OCI-LY7 (cell line): ENCODE results near the gene IZUMO1R. TPM values are rescaled to one million over a fixed set of nuclear protein-coding genes. Genes with fewer than 3 reads are reported as not detected.

Source experiments
- Bru-seq: library from RNA; stranded (reverse); fragments of 400-500 nt; gene quantifications from one replicate; lab custom pipeline; 2021; lab: Mats Ljungman, UMichigan
- BruChase-seq, 2 experiments: library from RNA; stranded (reverse); fragments of 400-500 nt; gene quantifications; one replicate each; lab custom pipeline; 2021; lab: Mats Ljungman, UMichigan
- BruUV-seq: library from RNA; stranded (reverse); fragments of 400-500 nt; replicated peaks from 2 replicates; lab custom pipeline; 2021; lab: Mats Ljungman, UMichigan
- CTCF ChIA-PET: fragments of 300-600 bp; sonication (Branson Sonifier 250); formaldehyde crosslinking; loops from one replicate; lab custom pipeline; 2022; ENCODE audit warnings: antibody characterized with exemption; ENCODE audit not compliant: unreplicated experiment; lab: Charles Lee
- POLR2A ChIA-PET: fragments of 300-600 bp; sonication (Branson Sonifier 250); formaldehyde crosslinking; loops from one replicate; lab custom pipeline; 2022; ENCODE audit warnings: antibody characterized with exemption; lab: Charles Lee
- DNase-seq: peaks from one replicate; pipeline ENCODE4 v3.0.0-alpha.2; 2015; ENCODE audit warnings: low spot score
- H2AFZ ChIP-seq: fragments of 200-600 bp; sonication (generic), shearing (Covaris generic); 2 replicates; pipeline ENCODE4 v1.6.1; 2014; ENCODE audit warnings: mild to moderate bottlenecking, antibody characterized with exemption, low read length, moderate library complexity
- H3K27ac ChIP-seq: fragments of 200-600 bp; sonication (generic); 2 replicates; pipeline ENCODE4 v1.5.1; 2014; ENCODE audit warnings: mixed run types, low read depth, mild to moderate bottlenecking, moderate library complexity, low read length, inconsistent platforms; ENCODE audit not compliant: poor library complexity, severe bottlenecking
- H3K36me3 ChIP-seq: fragments of 200-600 bp; sonication (generic); 2 replicates; pipeline ENCODE4 v1.6.1; 2014; ENCODE audit warnings: mild to moderate bottlenecking, antibody characterized with exemption, low read length, moderate library complexity, mixed read lengths; ENCODE audit not compliant: insufficient read depth
- H3K4me1 ChIP-seq: fragments of 200-600 bp; sonication (generic); 2 replicates; pipeline ENCODE4 v1.5.1; 2014; ENCODE audit warnings: mild to moderate bottlenecking, low read length; ENCODE audit not compliant: insufficient read depth, poor library complexity, severe bottlenecking
- H3K4me2 ChIP-seq: fragments of 200-600 bp; sonication (generic); 2 replicates; pipeline ENCODE4 v1.6.1; 2014; ENCODE audit warnings: mild to moderate bottlenecking, low read length
- H3K4me3 ChIP-seq: fragments of 200-600 bp; sonication (generic); 2 replicates; pipeline ENCODE4 v1.5.1; 2014; ENCODE audit warnings: mild to moderate bottlenecking, low read depth, low read length; ENCODE audit not compliant: poor library complexity, severe bottlenecking
- H3K79me2 ChIP-seq: fragments of 200-600 bp; sonication (generic); 2 replicates; pipeline ENCODE4 v1.6.1; 2016; ENCODE audit warnings: low read depth, mild to moderate bottlenecking, low read length, moderate library complexity, mixed read lengths; ENCODE audit not compliant: insufficient read depth
- H3K9me2 ChIP-seq: fragments of 200-600 bp; sonication (generic); 2 replicates; pipeline ENCODE4 v1.6.1; 2016; ENCODE audit warnings: mild to moderate bottlenecking, low read length, mixed read lengths; ENCODE audit not compliant: insufficient read depth
- H3K9me3 ChIP-seq: fragments of 200-600 bp; sonication (generic); 2 replicates; pipeline ENCODE4 v1.6.1; 2014; ENCODE audit warnings: mild to moderate bottlenecking, mixed run types, low read length, mixed read lengths
- H4K20me1 ChIP-seq: fragments of 200-600 bp; sonication (generic); 2 replicates; pipeline ENCODE4 v1.6.1; 2014; ENCODE audit warnings: mild to moderate bottlenecking, antibody characterized with exemption, low read length, moderate library complexity, mixed read lengths; ENCODE audit not compliant: insufficient read depth
- CTCF ChIP-seq: fragments of 200-600 bp; sonication (generic); conservative IDR thresholded peaks from 2 replicates; pipeline ENCODE4 v1.5.1; 2014; ENCODE audit warnings: mild to moderate bottlenecking, antibody characterized with exemption, low read length, moderate library complexity, mixed read lengths
- EZH2phosphoT487 ChIP-seq: fragments of 200-600 bp; sonication (generic); IDR thresholded peaks from 2 replicates; pipeline ENCODE4 v1.6.1; 2018; ENCODE audit warnings: low read depth, borderline replicate concordance, mild to moderate bottlenecking, mixed run types, antibody characterized with exemption, low read length, moderate library complexity, mixed read lengths
- intact Hi-C: fragments of 100-400 bp; cut with micrococcal nuclease; formaldehyde crosslinking; loops from one replicate; pipeline ENCODE4 v1.10.0; 2022; ENCODE audit not compliant: unreplicated experiment
- long read RNA-seq: library from polyadenylated mRNA; stranded (forward); transcript quantifications from one replicate; pipeline ENCODE4 v2.0.0, GENCODE V29; 2022
- total RNA-seq, 2 experiments: library from RNA; depleted of rRNA in 1 of 2; stranded (reverse); fragments of >200 nt in 1 of 2; shearing (Covaris generic) in 1 of 2; gene quantifications; 2 replicates each; pipeline ENCODE4 v1.2.3, GENCODE V29; 2014 to 2022

IZUMO1R gene
- total RNA-seq (2014; rRNA removed; shearing (Covaris generic)) (not detected in 2 replicates), total RNA-seq (2022) (not detected in 2 replicates), Bru-seq, nascent RNA (not detected), BruChase-seq, experiment 1, labeled RNA remaining after a 6-hour chase (not detected), BruChase-seq, experiment 2, labeled RNA remaining after a 2-hour chase (not detected)
- long read RNA-seq, result 0 reads

- H3K4me3 ChIP-seq, result no peak within 1 kb of the TSS
- TF ChIP-seq CTCF, result no peak
- H3K4me1 ChIP-seq, result no peaks in the 10 kb centered on the region
- no peaks in the 10 kb centered on the region for H3K79me2 ChIP-seq
- ChIA-PET CTCF (interaction anchor here (0.5 kb wide), 1 partner anchor 37 kb away, joined by 4 read pairs; no protein-coding TSS in a partner anchor), POLR2A (no interaction called here)
- H4K20me1 ChIP-seq, result no peaks in the 10 kb centered on the region
- DNase-seq, result no peak
- H3K9me3 ChIP-seq, result no peaks in the 10 kb centered on the region
- no peak within 1 kb of the TSS for H2AFZ ChIP-seq
- no TSS peak for BruUV-seq
- H3K9me2 ChIP-seq, result no peaks in the 10 kb centered on the region
- H3K4me2 ChIP-seq, result no peak within 1 kb of the TSS
- H3K36me3 ChIP-seq, result no peaks in the 10 kb centered on the region
- no peak within 1 kb of the TSS for H3K27ac ChIP-seq
- intact Hi-C loops, result no loop called here
These were observed at the start of gene IZUMO1R for GRCh38 chr11:94303966-94304958. Gene IZUMO1R, plus strand, starts transcription at chr11:94304580. Its CDS starts 1,057 bp downstream, at chr11:94305637.

GRCh38 chr11:94271885-94272372, 32.5 kb upstream of the IZUMO1R start:
- BruUV-seq, result no TSS peak
- Histone ChIP-seq H3K9me2 (no peaks in the 10 kb centered on the region), H3K4me1 (no peaks in the 10 kb centered on the region), H3K9me3 (no peaks in the 10 kb centered on the region), H3K4me3 (no peak overlapping the region), H3K4me2 (no peak overlapping the region), H3K79me2 (no peaks in the 10 kb centered on the region), H2AFZ (no peak overlapping the region), H3K36me3 (no peaks in the 10 kb centered on the region), H3K27ac (no peak overlapping the region), H4K20me1 (no peaks in the 10 kb centered on the region)
- intact Hi-C loops, result no loop called here
- POLR2A ChIA-PET, result no interaction called here
- DNase-seq, result no peak
- TF ChIP-seq CTCF (no peak), EZH2phosphoT487 (no peak)
- CTCF ChIA-PET, result no interaction called here
